Ovary (tissue), 3 donors: ENCODE results near the gene ZNF497.

ENCODE experiments used
- CTCF ChIP-seq, 3 donors: fragments of 450-650 bp in 2 of 3; fragments of 200-600 bp in 1 of 3; IDR thresholded peaks; one replicate each; pipeline versions ENCODE4 v1.5.1 to v1.8.0; 2016 to 2022; ENCODE audit warnings: antibody characterized with exemption in 3 of 3, mild to moderate bottlenecking in 1 of 3
- EP300 ChIP-seq: sonication (generic); formaldehyde crosslinking; IDR thresholded peaks from one replicate; pipeline ENCODE4 v1.6.1; 2017; ENCODE audit warnings: antibody characterized with exemption
- POLR2A ChIP-seq: fragments of 450-650 bp; IDR thresholded peaks from one replicate; pipeline ENCODE4 v1.6.1; 2017; ENCODE audit warnings: antibody characterized with exemption, mild to moderate bottlenecking, moderate library complexity
- donor health status: DM: no; HTN: no; CAD: no.

- TF ChIP-seq CTCF (IDR thresholded peaks at IDR 0.05) (no peak), POLR2A (no peak), EP300 (no peak)
These were observed 45.2 kb upstream of the ZNF497 start for GRCh38 chr19:58407658-58408151.
